IPS DF 6.9 (cell line): Measurements from ENCODE around the gene RARRES2.

Experiments
- DNase-seq: peaks from one replicate; pipeline ENCODE4 v3.0.0-alpha.2; 2013; ENCODE audit warnings: low read depth, low spot score
- H3K27ac ChIP-seq: one replicate; pipeline ENCODE4 v1.5.1; 2013; ENCODE audit warnings: low read length, control low read depth
- H3K27me3 ChIP-seq: 2 replicates; pipeline ENCODE4 v1.6.1; 2013; ENCODE audit warnings: mild to moderate bottlenecking, low read length; ENCODE audit not compliant: control insufficient read depth, insufficient read depth
- H3K36me3 ChIP-seq: 2 replicates; pipeline ENCODE4 v1.6.1; 2013; ENCODE audit warnings: low read length; ENCODE audit not compliant: control insufficient read depth, insufficient read depth
- H3K4me1 ChIP-seq: 2 replicates; pipeline ENCODE4 v1.6.1; 2013; ENCODE audit warnings: low read length; ENCODE audit not compliant: control insufficient read depth, insufficient read depth
- H3K4me3 ChIP-seq: 2 replicates; pipeline ENCODE4 v1.5.1; 2013; ENCODE audit warnings: mild to moderate bottlenecking, low read length
- H3K9me3 ChIP-seq: 2 replicates; pipeline ENCODE4 v1.6.1; 2013; ENCODE audit warnings: low read length, inconsistent platforms; ENCODE audit not compliant: control insufficient read depth, insufficient read depth
- WGBS: extraction: QIAGEN DNeasy Blood & Tissue Kit; methylation state at CpG from one replicate; pipeline ENCODE4 v1.1.7; 2013; ENCODE audit warnings: mixed read lengths, missing lambda C conversion rate; ENCODE audit not compliant: insufficient read length, insufficient coverage; 5-methylcytosine and 5-hydroxymethylcytosine counted together

The RARRES2 gene

DNA sequence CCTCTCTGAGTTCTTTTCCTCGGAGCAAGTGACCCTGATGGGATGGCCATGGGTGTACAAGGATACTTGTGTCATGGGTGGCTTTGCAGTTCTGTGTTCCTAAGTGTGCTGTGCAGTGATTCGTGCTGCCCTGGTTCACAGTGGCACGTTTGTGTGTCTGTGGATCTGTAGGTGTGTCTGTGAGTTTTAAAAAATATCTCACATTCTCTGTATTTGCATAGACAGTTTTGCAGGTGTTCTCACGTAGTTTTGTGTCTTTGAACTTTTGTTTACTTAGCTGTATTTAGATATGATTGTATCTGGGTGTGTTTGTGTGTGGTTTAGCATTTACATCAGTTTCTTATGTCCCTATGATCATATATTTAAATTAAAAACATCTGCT lies 41.4 kb upstream of the RARRES2 start:
- Histone ChIP-seq H3K4me1 (peaks cover 19% of the 10 kb centered on the region), H3K27ac (no peak overlapping the region), H3K4me3 (no peak overlapping the region), H3K27me3 (no peaks in the 10 kb centered on the region), H3K9me3 (no peaks in the 10 kb centered on the region), H3K36me3 (no peaks in the 10 kb centered on the region)
- DNase-seq, result no peak
- no CpG with 5 or more reads among the region's 4 CpGs for WGBS

DNA sequence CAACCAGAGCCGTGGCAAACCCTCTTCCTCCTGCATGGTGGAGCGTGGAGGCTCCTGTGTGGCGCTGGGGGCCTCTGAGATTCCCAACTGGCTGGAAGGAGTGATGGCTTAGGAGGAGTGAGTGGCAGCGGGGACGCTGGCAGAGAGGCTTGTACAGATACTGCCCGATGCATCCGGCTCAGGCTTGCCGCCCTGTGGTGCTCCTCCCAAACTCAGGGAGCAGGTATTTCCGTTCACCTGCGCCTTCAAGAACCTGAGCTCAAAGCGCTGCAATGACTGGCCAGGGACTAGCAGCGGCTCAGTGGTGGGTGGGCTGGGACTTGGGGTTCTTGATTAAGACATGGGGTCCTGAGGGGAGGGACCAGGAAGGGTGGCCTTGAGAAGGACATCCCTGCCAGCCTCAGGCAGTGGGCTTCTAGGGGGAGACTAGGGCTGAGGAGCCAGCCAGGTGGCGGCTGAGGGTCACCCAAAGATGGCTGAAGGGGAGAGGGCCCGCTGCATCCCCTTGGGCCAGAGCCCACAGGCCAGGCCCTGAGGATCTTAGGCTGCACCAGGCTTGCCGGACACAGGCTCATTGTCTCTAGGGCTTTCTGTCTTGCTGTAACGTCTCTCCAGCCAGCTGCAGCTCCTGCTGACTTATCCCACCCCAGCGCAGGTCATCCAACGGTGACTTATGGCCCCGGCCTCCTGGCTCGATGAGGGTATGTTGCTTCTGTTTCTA lies 40.9 kb upstream of the RARRES2 start:
- peaks cover 19% of the 10 kb centered on the region for H3K4me1 ChIP-seq

DNA sequence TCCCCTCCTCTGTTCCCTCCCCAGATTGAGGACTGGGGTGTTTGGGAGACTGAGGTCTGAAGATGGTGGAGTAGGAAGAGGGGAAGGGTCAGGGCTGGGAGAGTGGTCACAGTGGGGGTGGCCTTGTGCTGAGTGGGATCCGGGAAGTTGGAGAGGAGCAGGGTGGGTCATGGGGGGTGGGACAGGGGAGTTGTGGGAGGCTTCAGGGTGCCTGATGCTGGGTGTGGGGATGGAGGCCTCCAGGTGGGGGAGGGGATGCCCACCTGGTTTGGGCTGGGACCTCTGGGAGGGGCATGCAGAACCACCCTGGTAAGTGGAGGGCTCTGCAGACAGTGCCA lies 40.3 kb upstream of the RARRES2 start:
- DNase-seq, result no peak
- no peaks in the 10 kb centered on the region for H3K9me3 ChIP-seq
- no peaks in the 10 kb centered on the region for H3K36me3 ChIP-seq
- H3K27ac ChIP-seq, result no peak overlapping the region
- H3K4me1 ChIP-seq, result peaks cover 19% of the 10 kb centered on the region
- H3K27me3 ChIP-seq, result no peaks in the 10 kb centered on the region
- WGBS, result no CpG with 5 or more reads among the region's 1 CpG
- H3K4me3 ChIP-seq, result no peak overlapping the region

More for the DNA sequence above, 40.9 kb upstream of the RARRES2 start:
- H3K27ac ChIP-seq, result no peak overlapping the region
- DNase-seq, result no peak
- H3K36me3 ChIP-seq, result no peaks in the 10 kb centered on the region
- H3K27me3 ChIP-seq, result no peaks in the 10 kb centered on the region
- no CpG with 5 or more reads among the region's 20 CpGs for WGBS
- H3K4me3 ChIP-seq, result no peak overlapping the region
- no peaks in the 10 kb centered on the region for H3K9me3 ChIP-seq

DNA sequence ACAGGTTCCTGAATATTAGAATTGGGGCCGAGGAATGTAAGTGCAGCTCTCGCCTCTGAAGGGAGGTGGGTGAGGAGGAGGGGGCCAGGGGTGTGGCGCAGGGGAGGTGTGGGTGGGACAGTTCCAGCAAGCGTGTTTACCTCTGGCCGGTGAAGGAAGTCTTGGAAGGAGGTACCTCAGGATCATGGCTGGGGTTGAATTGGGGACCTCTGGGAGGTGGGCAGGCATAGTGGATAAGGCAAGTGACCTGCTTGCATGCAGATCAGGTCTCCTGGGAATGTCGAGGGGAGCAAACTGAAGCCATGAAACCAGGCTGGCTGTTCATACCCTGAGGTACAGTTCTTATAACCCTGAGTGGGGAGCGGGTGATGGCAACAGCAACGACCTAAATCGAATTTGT lies 39.7 kb upstream of the RARRES2 start:
- H3K27ac ChIP-seq, result no peak overlapping the region
- H3K4me1 ChIP-seq, result peaks cover 15% of the 10 kb centered on the region
- no peak overlapping the region for H3K4me3 ChIP-seq
- H3K27me3 ChIP-seq, result no peaks in the 10 kb centered on the region
- no peak for DNase-seq
- WGBS, result no CpG with 5 or more reads among the region's 9 CpGs
- H3K36me3 ChIP-seq, result no peaks in the 10 kb centered on the region
- no peaks in the 10 kb centered on the region for H3K9me3 ChIP-seq

GRCh38 chr7:150380463-150380862 lies 39.0 kb upstream of the RARRES2 start:
- Histone ChIP-seq H3K27me3 (no peaks in the 10 kb centered on the region), H3K27ac (no peak overlapping the region), H3K4me1 (peaks cover 15% of the 10 kb centered on the region), H3K9me3 (no peaks in the 10 kb centered on the region), H3K36me3 (no peaks in the 10 kb centered on the region), H3K4me3 (no peak overlapping the region; the same call in 1 of the 2 replicates)
- no CpG with 5 or more reads among the region's 11 CpGs for WGBS
- no peak for DNase-seq

GRCh38 chr7:150379441-150380379 lies 38.3 kb upstream of the RARRES2 start:
- peaks cover 12% of the 10 kb centered on the region for H3K4me1 ChIP-seq
- H3K27me3 ChIP-seq, result no peaks in the 10 kb centered on the region
- no peaks in the 10 kb centered on the region for H3K36me3 ChIP-seq
- DNase-seq, result no peak
- no peaks in the 10 kb centered on the region for H3K9me3 ChIP-seq
- no peak overlapping the region for H3K27ac ChIP-seq
- no CpG with 5 or more reads among the region's 52 CpGs for WGBS
- peak overlapping the region; percentile 54; the same call in 1 of the 2 replicates for H3K4me3 ChIP-seq

GRCh38 chr7:150378853-150379440 lies 37.5 kb upstream of the RARRES2 start, which contains the start of gene ZNF775:
TSS of gene ZNF775 (plus strand) at chr7:150379330. CDS start at chr7:150388471, 9,141 bp downstream.
- peaks cover 2% of the 10 kb centered on the region; the same call in 1 of the 2 replicates for H3K36me3 ChIP-seq
- DNase-seq, result peak; percentile 84
- H3K27ac ChIP-seq, result no peak within 1 kb of the TSS
- WGBS, result no CpG with 5 or more reads among the region's 60 CpGs
- H3K27me3 ChIP-seq, result no peaks in the 10 kb centered on the region
- H3K4me1 ChIP-seq, result peaks cover 7% of the 10 kb centered on the region; the same call in 1 of the 2 replicates
- H3K9me3 ChIP-seq, result no peaks in the 10 kb centered on the region
- peak within 1 kb of the TSS; percentile 62; the same call in 1 of the 2 replicates for H3K4me3 ChIP-seq

DNA sequence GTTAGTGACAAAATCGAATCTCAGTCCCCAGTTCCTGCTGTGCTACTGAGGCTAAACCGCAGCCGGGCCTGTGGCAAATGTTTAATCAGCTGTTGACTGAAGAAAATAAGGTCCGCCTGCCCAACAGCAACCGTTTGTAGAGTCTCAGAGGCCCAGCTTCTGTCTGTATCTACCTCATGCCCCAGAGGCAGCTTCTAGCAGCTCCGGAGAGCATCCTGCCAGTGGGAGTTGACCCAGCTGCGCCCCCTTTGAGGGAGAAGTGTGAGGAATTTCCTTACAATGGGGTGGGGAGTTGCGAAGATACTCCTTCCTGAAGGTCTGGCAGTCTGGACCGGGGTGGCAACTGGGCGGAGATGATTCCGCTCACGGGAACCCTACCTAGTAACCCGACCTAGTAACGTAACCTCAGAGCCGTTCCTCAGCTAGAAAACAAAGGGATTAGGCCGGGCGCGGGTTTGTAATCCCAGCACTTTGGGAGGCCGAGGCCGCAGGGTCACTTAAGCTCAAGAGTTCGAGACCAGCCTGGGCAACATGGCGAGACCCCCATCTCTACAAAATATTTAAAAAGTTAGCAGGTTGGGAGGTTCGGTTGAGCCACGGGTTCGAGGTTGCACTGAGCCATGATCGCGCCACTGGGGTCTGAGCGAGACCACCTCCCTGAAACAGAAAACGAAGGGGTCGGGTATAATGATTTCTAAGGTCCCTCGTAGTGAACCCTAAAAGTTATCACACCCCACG lies 36.9 kb upstream of the RARRES2 start:
- no peak overlapping the region for H3K27ac ChIP-seq
- WGBS, result no CpG with 5 or more reads among the region's 32 CpGs
- peaks cover 5% of the 10 kb centered on the region; the same call in 1 of the 2 replicates for H3K36me3 ChIP-seq
- H3K9me3 ChIP-seq, result no peaks in the 10 kb centered on the region
- peak; percentile 87 for DNase-seq
- peaks cover 6% of the 10 kb centered on the region; the same call in 1 of the 2 replicates for H3K4me1 ChIP-seq
- H3K4me3 ChIP-seq, result peak overlapping the region; percentile 62; the same call in 1 of the 2 replicates
- no peaks in the 10 kb centered on the region for H3K27me3 ChIP-seq

- Histone ChIP-seq H3K4me1 (peaks cover 5% of the 10 kb centered on the region; the same call in 1 of the 2 replicates), H3K27ac (no peak overlapping the region)
- DNase-seq, result no peak
Measured at GRCh38 chr7:150377635-150378034, 36.2 kb upstream of the RARRES2 start.

More at GRCh38 chr7:150377635-150378034, 36.2 kb upstream of the RARRES2 start:
- WGBS, result no CpG with 5 or more reads among the region's 4 CpGs
- Histone ChIP-seq H3K4me3 (no peak overlapping the region), H3K36me3 (peaks cover 10% of the 10 kb centered on the region), H3K9me3 (no peaks in the 10 kb centered on the region), H3K27me3 (no peaks in the 10 kb centered on the region)
